C4-2B (cell line): ENCODE results near the gene MAP3K13.

ENCODE experiments used
- ZFX ChIP-seq: fragments of 450-650 bp; IDR thresholded peaks from 2 replicates; pipeline ENCODE4 v1.6.1; 2017
- TF ChIP-seq, protein P1 (sequence below): fragments of 450-650 bp; conservative IDR thresholded peaks from 2 replicates; pipeline ENCODE4 v1.5.1; 2017; ENCODE audit warnings: mild to moderate bottlenecking

DNA sequence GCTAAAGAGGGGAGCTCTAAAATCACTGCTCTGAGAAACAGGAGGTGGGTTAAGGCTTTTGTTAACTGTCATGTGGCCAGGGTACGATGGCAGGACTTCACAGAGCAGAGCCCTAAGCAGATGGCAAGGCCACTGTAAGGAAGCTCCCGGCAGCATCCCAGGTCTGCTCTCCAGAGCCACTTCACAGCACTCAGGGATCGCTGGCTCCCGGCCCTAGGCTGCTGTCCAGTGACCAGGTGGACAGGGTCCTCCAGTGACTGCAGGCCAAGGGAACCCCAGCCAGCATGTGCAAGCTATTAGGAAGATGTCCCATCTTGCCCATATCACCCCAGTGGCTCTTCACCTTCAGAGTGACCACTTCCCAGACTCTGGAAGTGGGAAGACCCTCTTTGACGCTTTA, 125.5 kb downstream of the MAP3K13 start:
- TF ChIP-seq, protein P1, sequence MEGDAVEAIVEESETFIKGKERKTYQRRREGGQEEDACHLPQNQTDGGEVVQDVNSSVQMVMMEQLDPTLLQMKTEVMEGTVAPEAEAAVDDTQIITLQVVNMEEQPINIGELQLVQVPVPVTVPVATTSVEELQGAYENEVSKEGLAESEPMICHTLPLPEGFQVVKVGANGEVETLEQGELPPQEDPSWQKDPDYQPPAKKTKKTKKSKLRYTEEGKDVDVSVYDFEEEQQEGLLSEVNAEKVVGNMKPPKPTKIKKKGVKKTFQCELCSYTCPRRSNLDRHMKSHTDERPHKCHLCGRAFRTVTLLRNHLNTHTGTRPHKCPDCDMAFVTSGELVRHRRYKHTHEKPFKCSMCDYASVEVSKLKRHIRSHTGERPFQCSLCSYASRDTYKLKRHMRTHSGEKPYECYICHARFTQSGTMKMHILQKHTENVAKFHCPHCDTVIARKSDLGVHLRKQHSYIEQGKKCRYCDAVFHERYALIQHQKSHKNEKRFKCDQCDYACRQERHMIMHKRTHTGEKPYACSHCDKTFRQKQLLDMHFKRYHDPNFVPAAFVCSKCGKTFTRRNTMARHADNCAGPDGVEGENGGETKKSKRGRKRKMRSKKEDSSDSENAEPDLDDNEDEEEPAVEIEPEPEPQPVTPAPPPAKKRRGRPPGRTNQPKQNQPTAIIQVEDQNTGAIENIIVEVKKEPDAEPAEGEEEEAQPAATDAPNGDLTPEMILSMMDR: no peak
- no peak for TF ChIP-seq ZFX
